WI38 (cell line): ENCODE measurements around the gene SLC6A18.

ENCODE experiments used
- H3K4me3 ChIP-seq: 2 replicates; pipeline ENCODE4 v1.5.1; 2011; ENCODE audit warnings: low read depth, mild to moderate bottlenecking, control low read depth, low read length
- TF ChIP-seq, protein P1 (sequence below): IDR thresholded peaks from 2 replicates; pipeline ENCODE4 v1.5.1; 2012; ENCODE audit warnings: low read depth, mild to moderate bottlenecking, control low read depth, low read length

The SLC6A18 gene

DNA sequence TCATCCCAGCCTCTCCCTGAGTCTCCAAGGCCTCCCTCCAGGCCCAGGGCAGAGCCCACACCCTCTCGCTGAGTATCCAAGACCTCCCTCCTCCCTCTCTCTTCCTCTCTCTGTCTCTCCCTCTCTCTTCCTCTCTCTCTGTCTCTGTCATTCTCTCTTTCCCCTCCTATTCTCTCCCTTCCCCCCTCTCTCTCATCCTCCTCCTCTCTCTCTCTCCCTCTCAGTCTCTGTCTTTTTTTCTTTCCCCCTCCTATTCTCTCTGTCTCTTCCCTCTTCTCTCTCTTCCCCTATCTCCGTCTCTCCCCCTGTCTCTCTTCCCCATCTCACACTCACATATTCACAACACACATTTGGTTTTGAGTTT is 15.7 kb upstream of the SLC6A18 start:
- TF ChIP-seq, protein P1, sequence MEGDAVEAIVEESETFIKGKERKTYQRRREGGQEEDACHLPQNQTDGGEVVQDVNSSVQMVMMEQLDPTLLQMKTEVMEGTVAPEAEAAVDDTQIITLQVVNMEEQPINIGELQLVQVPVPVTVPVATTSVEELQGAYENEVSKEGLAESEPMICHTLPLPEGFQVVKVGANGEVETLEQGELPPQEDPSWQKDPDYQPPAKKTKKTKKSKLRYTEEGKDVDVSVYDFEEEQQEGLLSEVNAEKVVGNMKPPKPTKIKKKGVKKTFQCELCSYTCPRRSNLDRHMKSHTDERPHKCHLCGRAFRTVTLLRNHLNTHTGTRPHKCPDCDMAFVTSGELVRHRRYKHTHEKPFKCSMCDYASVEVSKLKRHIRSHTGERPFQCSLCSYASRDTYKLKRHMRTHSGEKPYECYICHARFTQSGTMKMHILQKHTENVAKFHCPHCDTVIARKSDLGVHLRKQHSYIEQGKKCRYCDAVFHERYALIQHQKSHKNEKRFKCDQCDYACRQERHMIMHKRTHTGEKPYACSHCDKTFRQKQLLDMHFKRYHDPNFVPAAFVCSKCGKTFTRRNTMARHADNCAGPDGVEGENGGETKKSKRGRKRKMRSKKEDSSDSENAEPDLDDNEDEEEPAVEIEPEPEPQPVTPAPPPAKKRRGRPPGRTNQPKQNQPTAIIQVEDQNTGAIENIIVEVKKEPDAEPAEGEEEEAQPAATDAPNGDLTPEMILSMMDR: no peak

DNA sequence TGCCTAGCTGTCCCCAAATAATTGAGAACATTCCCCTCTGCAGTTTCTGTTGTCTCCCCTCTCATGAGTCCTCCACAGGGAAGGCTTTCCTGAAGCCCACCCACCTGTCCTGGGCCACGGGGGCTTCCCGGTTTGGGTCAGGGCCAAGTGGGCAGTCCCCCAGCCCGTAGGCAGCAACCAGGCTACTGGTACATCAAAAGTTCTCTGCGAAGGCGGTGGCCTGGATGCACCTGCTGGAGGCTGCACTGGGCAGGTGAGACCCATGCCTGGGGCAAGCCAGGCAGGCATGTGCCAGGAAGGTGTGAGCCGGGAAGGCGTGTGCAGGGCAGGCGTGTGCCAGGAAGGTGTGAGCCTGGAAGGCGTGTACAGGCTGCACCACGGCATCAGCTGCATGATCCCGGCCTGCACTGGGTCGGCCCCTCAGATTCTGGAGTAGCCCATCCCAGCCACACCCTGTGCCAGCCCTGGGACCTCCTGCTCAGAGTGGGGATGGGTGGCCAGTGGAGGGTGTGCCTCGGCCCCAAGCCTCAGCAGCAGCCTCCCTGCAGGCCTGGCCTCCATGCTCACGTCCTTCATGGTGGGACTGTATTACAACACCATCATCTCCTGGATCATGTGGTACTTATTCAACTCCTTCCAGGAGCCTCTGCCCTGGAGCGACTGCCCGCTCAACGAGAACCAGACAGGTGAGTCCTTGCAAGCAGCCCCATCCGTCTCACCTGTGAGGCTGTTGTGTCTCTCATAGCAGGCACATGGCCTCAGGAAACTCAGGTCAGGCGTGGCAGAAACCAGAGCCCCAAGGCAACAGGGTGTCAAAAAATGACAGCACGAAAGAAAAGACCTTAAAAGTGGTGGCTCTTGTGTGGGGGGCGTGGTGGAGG is 15.0 kb upstream of the SLC6A18 start:
- TF ChIP-seq, protein P1: no peak
- H3K4me3 ChIP-seq: no peak overlapping the region

More for the DNA sequence above, 15.7 kb upstream of the SLC6A18 start:
- H3K4me3 ChIP-seq: no peak overlapping the region

DNA sequence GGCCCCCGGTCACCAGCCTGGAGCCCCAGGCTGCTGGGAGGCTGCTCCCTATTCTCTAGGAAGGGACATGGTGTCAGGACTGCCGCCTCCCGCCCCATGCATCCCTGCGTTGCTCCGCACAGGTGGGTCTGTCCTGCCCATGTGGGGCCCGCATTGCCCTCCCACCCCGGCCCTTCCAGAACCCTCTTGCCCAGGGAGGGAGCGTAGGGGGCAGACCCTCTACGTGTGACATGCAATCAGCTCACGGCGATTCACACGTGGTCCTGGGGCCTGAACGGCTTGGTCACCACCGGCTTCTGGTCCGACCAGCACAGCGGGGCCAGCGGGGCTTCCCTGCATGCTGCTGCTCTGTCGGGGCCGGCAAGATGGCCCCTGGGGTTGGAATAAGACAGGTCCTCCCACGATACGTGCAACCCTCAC is 14.3 kb upstream of the SLC6A18 start:
- no peak overlapping the region for H3K4me3 ChIP-seq
- TF ChIP-seq, protein P1: no peak

- TF ChIP-seq, protein P1: no peak
- no peak overlapping the region for H3K4me3 ChIP-seq
Observed at GRCh38 chr5:1211701-1212100, 13.5 kb upstream of the SLC6A18 start.

GRCh38 chr5:1212271-1212670 is 12.9 kb upstream of the SLC6A18 start:
- no peak overlapping the region for H3K4me3 ChIP-seq
- TF ChIP-seq, protein P1: no peak

GRCh38 chr5:1212881-1213280 is 12.3 kb upstream of the SLC6A18 start:
- H3K4me3 ChIP-seq: no peak overlapping the region
- TF ChIP-seq, protein P1: no peak

- TF ChIP-seq, protein P1: no peak
Observed at GRCh38 chr5:1213508-1214162, 11.5 kb upstream of the SLC6A18 start.

More at GRCh38 chr5:1213508-1214162, 11.5 kb upstream of the SLC6A18 start:
- H3K4me3 ChIP-seq: no peak overlapping the region
